Pancreas (tissue), 10 donors: ENCODE results near the gene CTRB2. TPM values are rescaled to one million over a fixed set of nuclear protein-coding genes. Genes with fewer than 3 reads are reported as not detected.

ENCODE experiments used
- ATAC-seq, 4 donors: fragments of 200-7000 bp; cut with Tn5 transposase; one replicate each; pipeline versions ENCODE4 v1.8.0 to v1.9.1; 2020; ENCODE audit warnings: mild to moderate bottlenecking in 4 of 4, moderate library complexity in 4 of 4
- DNase-seq, 6 donors: peaks; one replicate each; pipeline ENCODE4 v3.0.0-alpha.2; 2020
- FAIRE-seq: peaks from 2 replicates; lab custom pipeline; 2012; peaks lifted over from hg19 to GRCh38; lab: Jason Lieb, UNC
- H3K27ac ChIP-seq, 4 donors: fragments of 200-600 bp; sonication (generic); 1 replicate in 3 of 4; 2 replicates in 1 of 4; pipeline versions ENCODE4 v1.5.0 to v1.8.0; 2020
- H3K27me3 ChIP-seq, 4 donors: fragments of 200-600 bp; one replicate each; pipeline ENCODE4 v1.8.0; 2021
- H3K36me3 ChIP-seq, 3 donors: fragments of 200-600 bp; sonication (generic) in 1 of 3; one replicate each; pipeline versions ENCODE4 v1.5.0 to v1.8.0; 2020 to 2021
- H3K4me1 ChIP-seq, 3 donors: fragments of 200-600 bp; one replicate each; pipeline ENCODE4 v1.8.0; 2021
- H3K4me3 ChIP-seq, 4 donors: fragments of 200-600 bp; sonication (generic) in 2 of 4; one replicate each; pipeline versions ENCODE4 v1.5.0 to v1.8.0; 2020 to 2021
- H3K9me3 ChIP-seq, 4 donors: fragments of 200-600 bp; one replicate each; pipeline ENCODE4 v1.8.0; 2021
- CTCF ChIP-seq, 4 donors: fragments of 200-600 bp; sonication (generic) in 3 of 4; IDR thresholded peaks; one replicate each; pipeline versions ENCODE4 v1.5.0 to v1.8.0; 2021; ENCODE audit warnings: antibody characterized with exemption in 4 of 4
- WGBS, 2 donors: extraction: QIAGEN DNeasy Blood & Tissue Kit; methylation state at CpG; one replicate each; pipeline ENCODE4 v1.1.7; 2013; 5-methylcytosine and 5-hydroxymethylcytosine counted together
- intact Hi-C, 3 donors: fragments of 100-400 bp; cut with DNase I; formaldehyde crosslinking; loops; one replicate each; pipeline versions ENCODE4 v1.11.1 to v1.14.2; 2022
- polyA plus RNA-seq, 2 donors: library from polyadenylated mRNA; stranded (reverse); fragments of 200-250 nt; gene quantifications; one replicate each; pipeline ENCODE4 v1.2.3, GENCODE V29; 2013
- total RNA-seq, 6 donors: library from RNA; stranded (reverse); fragmentation: NEBNext Ultra II Directional in 4 of 6; extraction: Animal tissue kit (Norgen Biotek cat#: 25700) in 4 of 6; gene quantifications; one replicate each; pipeline versions ENCODE4 v1.2.1 to v1.2.4, GENCODE V29; 2021 to 2023
- donor health status: healthy with polysubstance abuse.
- donor health status: DM: no; HTN: no; CAD: no; lungs with moderate emphysema.
- donor health status: DM: no; HTN: no; CAD: no.
- donor health status: control.
- donor health status: control.
- donor health status: Bipolar disorder and iron deficiency.
- donor health status: DM: yes; HTN: yes; CAD: no.
- donor health status: DM: no; HTN: no; CAD: no.
- donor health status: DM: no; HTN: no; CAD: no.
- donor health status: DM: yes; HTN: yes; CAD: no.

Gene CTRB2
- total and polyA plus RNA-seq, 8 donors = 20,002 to 57,899 (median 37,962) TPM

GRCh38 chr16:75252049-75252864, 45.3 kb upstream of the CTRB2 start:
- H3K9me3 ChIP-seq = no peaks in the 10 kb centered on the region
- H3K36me3 ChIP-seq = no peaks in the 10 kb centered on the region
- H3K27me3 ChIP-seq = no peaks in the 10 kb centered on the region
- H3K4me3 ChIP-seq = peak overlapping the region in 2 of 4 donors; percentile 90 to 95
- 69 to 73% methylated on average over 24 of the region's 24 CpGs for WGBS, 2 donors
- intact Hi-C loops = loop anchor here in 2 of 3 donors (10.0 kb wide), 1 partner anchor 53 kb away; no protein-coding TSS in a partner anchor
- DNase-seq = peak in 4 of 6 donors; percentile 16 to 71 (median 34)
- no peak for TF ChIP-seq CTCF (IDR thresholded peaks at IDR 0.05)
- no peak for ATAC-seq
- H3K27ac ChIP-seq = peak overlapping the region; percentile 37 to 95 (median 68)
- no peak for FAIRE-seq
- H3K4me1 ChIP-seq = peaks cover 23 to 37% (median 32%) of the 10 kb centered on the region in 3 donors

- TF ChIP-seq CTCF (IDR thresholded peaks at IDR 0.05) = no peak
- ATAC-seq (peak; percentile 64 to 79 (median 76)), DNase-seq (peak; percentile 88 to 96 (median 90)), FAIRE-seq (no peak)
- Histone ChIP-seq H3K27ac (peak within 1 kb of the TSS; percentile 95 to 99 (median 97)), H3K27me3 (no peaks in the 10 kb centered on the region), H3K9me3 (no peaks in the 10 kb centered on the region), H3K4me3 (peak within 1 kb of the TSS; percentile 73 to 95 (median 88)), H3K36me3 (no peaks in the 10 kb centered on the region), H3K4me1 (peaks cover 23 to 35% (median 32%) of the 10 kb centered on the region in 3 donors)
- 1% methylated on average over 53 to 84 of the region's 84 CpGs for WGBS, 2 donors
- intact Hi-C loops = loop anchor here in 2 of 3 donors (10.0 kb wide), 1 partner anchor 53 kb away; no protein-coding TSS in a partner anchor
Observed at GRCh38 chr16:75251280-75252048, 44.5 kb upstream of the CTRB2 start, which contains the start of gene BCAR1. BCAR1 (minus strand) TSS chr16:75251624; CDS start chr16:75251482, 142 bp downstream.

GRCh38 chr16:75250809-75251279, 43.9 kb upstream of the CTRB2 start:
- peak; percentile 71 to 92 (median 84) for DNase-seq
- peak; percentile 70 to 78 (median 74) for ATAC-seq

More at GRCh38 chr16:75250809-75251279, 43.9 kb upstream of the CTRB2 start:
- Histone ChIP-seq H3K4me3 (peak overlapping the region; percentile 73 to 95 (median 88)), H3K27me3 (no peaks in the 10 kb centered on the region), H3K4me1 (peaks cover 26 to 39% (median 32%) of the 10 kb centered on the region in 3 donors), H3K9me3 (no peaks in the 10 kb centered on the region), H3K36me3 (no peaks in the 10 kb centered on the region), H3K27ac (peak overlapping the region; percentile 95 to 99 (median 97))
- 0% methylated on average over 52 to 59 of the region's 59 CpGs for WGBS, 2 donors
- TF ChIP-seq CTCF (IDR thresholded peaks at IDR 0.05) = no peak
- FAIRE-seq = no peak
- intact Hi-C loops = loop anchor here in 2 of 3 donors (10.0 kb wide), 1 partner anchor 54 kb away; no protein-coding TSS in a partner anchor
